Measurements from ENCODE around the gene NISCH. TPM values are rescaled to one million over a fixed set of nuclear protein-coding genes. Genes with fewer than 3 reads are reported as not detected.

NISCH gene
- total and polyA plus RNA-seq, 2 of the 8 experiments (the other 6 are each of a cell fraction or from before 2014, with no cell fraction given) = 71.2 to 71.9 TPM

DNA sequence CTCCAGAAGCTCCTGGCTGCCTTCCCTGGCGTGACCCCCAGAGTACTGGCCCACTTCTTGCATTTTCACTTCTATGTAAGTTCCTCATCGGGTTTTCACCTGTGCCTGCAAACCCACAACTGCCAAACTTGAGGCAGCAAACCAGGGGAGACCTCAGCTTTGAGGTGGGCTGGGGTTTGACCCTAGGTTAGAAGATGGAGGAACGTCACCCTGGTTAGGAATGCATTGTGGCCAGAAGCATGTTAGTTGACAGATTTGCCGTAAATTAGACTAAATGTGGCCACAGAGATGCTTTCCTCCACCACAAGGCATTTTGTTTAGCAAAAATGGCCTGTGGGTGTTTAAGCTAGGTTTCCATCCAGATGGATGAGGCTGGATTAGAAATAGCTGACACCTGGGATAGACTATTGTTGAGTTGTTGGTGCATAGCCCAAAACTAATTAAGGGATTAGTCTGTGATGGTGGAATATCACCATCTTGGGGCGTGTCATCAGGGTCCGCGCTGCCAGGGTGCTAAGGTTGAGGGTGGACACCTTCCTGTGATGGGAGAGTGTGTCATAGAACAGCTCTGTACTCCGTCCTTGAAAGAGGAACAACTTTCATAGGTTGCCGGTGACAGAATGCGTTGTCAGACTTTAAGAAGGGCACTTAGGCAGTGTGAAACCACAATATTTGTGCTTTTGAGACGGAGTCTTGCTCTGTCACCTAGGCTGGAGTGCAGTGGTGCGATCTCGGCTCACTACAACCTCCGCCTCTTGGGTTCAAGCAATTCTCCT, 3.6 kb downstream of the NISCH start:
- H3K9me3 ChIP-seq (ENCODE audit: insufficient read depth in 2 of 2, low read depth in 1 of 2, low read length in 1 of 2) = no peaks in the 10 kb centered on the region
- H3K4me1 ChIP-seq (replicated peaks in 1 of 4; ENCODE audit: control insufficient read depth in 3 of 4, insufficient read depth in 4 of 4, low read length in 3 of 4) = peaks cover 0 to 13% (median 7%) of the 10 kb centered on the region in 4 experiments; a peak in 6 of 7 replicates
- no peak overlapping the region for H4K91ac ChIP-seq (replicated peaks; ENCODE audit: insufficient read length, low read length)
- FAIRE-seq (no peak), DNase-seq (ENCODE audit: low read depth in 1 of 2, low spot score in 2 of 2) (no peak)
- WGBS, 2 experiments (ENCODE audit: extremely low coverage in 1 of 2, insufficient coverage in 1 of 2, insufficient read length in 1 of 2, insufficient replicate concordance in 2 of 2, low coverage in 1 of 2, low lambda C conversion rate in 2 of 2, missing lambda C conversion rate in 1 of 2) = 94% methylated on average over 14 of the region's 14 CpGs; no CpG with 5 or more reads in 1 of the 2 experiments
- no peak overlapping the region for H3K56ac ChIP-seq (replicated peaks; ENCODE audit: insufficient read length, low read depth, low read length)
- H4K8ac ChIP-seq (ENCODE audit: extremely low read depth, insufficient read depth, low read length) = no peak overlapping the region
- H3K14ac ChIP-seq (ENCODE audit: insufficient read length) = no peak overlapping the region
- no peak overlapping the region for H3K4ac ChIP-seq (replicated peaks; ENCODE audit: insufficient read length, low read depth, low read length)
- H3K18ac ChIP-seq (ENCODE audit: extremely low read depth, low read length) = no peak overlapping the region
- no peak overlapping the region for H2BK5ac ChIP-seq (ENCODE audit: low read depth, low read length)
- H3K36me3 ChIP-seq (ENCODE audit: control insufficient read depth in 2 of 4, insufficient read depth in 4 of 4, low read length in 3 of 4) = peaks cover 14 to 45% (median 20%) of the 10 kb centered on the region in 4 experiments
- no peak overlapping the region for H3K4me3 ChIP-seq (ENCODE audit: extremely low read depth in 1 of 4, insufficient read depth in 2 of 4, low read depth in 3 of 4, low read length in 4 of 4)
- no peaks in the 10 kb centered on the region for H3K27me3 ChIP-seq (replicated peaks in 1 of 4; ENCODE audit: control insufficient read depth in 3 of 4, extremely low read depth in 1 of 4, insufficient read depth in 3 of 4, low read length in 3 of 4)
- POLR2A ChIA-PET (ENCODE audit: partially characterized antibody) = interaction anchor here (1.4 to 2.5 kb wide), 4 partner anchors 10 to 59 kb away, joined by 4 to 7 read pairs (median 6); no protein-coding TSS in a partner anchor
- no peak overlapping the region for H2BK15ac ChIP-seq (ENCODE audit: low read length)
- H3K79me2 ChIP-seq (ENCODE audit: control insufficient read depth in 1 of 2, insufficient read depth in 2 of 2, low read length in 2 of 2) = peaks cover 0 to 31% of the 10 kb centered on the region in 2 experiments; a peak in 2 of 4 replicates
- no peak overlapping the region for H2AK5ac ChIP-seq (ENCODE audit: low read depth, low read length)
- no peak overlapping the region for H3K9ac ChIP-seq (replicated peaks in 1 of 4; ENCODE audit: extremely low read depth in 1 of 4, low read depth in 3 of 4, low read length in 3 of 4)
- H4K20me1 ChIP-seq (replicated peaks in 1 of 2; ENCODE audit: control insufficient read depth in 1 of 2, insufficient read depth in 2 of 2, low read length in 2 of 2) = no peaks in the 10 kb centered on the region
- H3K27ac ChIP-seq (ENCODE audit: low read depth, low read length) = no peak overlapping the region
- no peak overlapping the region for H2BK20ac ChIP-seq (ENCODE audit: low read length)
- H2BK12ac ChIP-seq (ENCODE audit: low read depth, low read length) = no peak overlapping the region
- CTCF ChIA-PET (ENCODE audit: partially characterized antibody) = interaction anchor here (0.7 to 5.9 kb wide), 7 partner anchors 12 to 74 kb away, joined by 3 to 45 read pairs (median 3); partner anchors contain the start of gene SEMA3G
- H3K4me2 ChIP-seq (ENCODE audit: insufficient read depth in 1 of 2, low read depth in 2 of 2, low read length in 2 of 2) = no peak overlapping the region
- H4K5ac ChIP-seq (ENCODE audit: insufficient read length, low read depth, low read length) = no peak overlapping the region
- H3K23me2 ChIP-seq (ENCODE audit: low read depth, low read length) = peaks cover 8% of the 10 kb centered on the region
- no peak overlapping the region for H3K23ac ChIP-seq (ENCODE audit: insufficient read length)
- H2BK120ac ChIP-seq (replicated peaks; ENCODE audit: low read depth, low read length) = no peak overlapping the region
- H3K79me1 ChIP-seq (ENCODE audit: low read depth, low read length) = no peaks in the 10 kb centered on the region; the same call in 1 of the 2 replicates
- no peak overlapping the region for H2AFZ ChIP-seq (ENCODE audit: low read length)
- no peak for TF ChIP-seq HDAC6 (IDR thresholded peaks at IDR 0.05; ENCODE audit: low read depth, low read length)
- TF ChIP-seq, protein P1, sequence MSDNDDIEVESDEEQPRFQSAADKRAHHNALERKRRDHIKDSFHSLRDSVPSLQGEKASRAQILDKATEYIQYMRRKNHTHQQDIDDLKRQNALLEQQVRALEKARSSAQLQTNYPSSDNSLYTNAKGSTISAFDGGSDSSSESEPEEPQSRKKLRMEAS (IDR thresholded peaks at IDR 0.05) = no peak
- no peak for TF ChIP-seq KDM5A (IDR thresholded peaks at IDR 0.05; ENCODE audit: low read length)
- TF ChIP-seq SUZ12 (IDR thresholded peaks at IDR 0.05; ENCODE audit: low read length) = no peak
- TF ChIP-seq NRF1 (IDR thresholded peaks at IDR 0.05; ENCODE audit: low read depth, low read length) = no peak
- no peak for TF ChIP-seq BACH1 (IDR thresholded peaks at IDR 0.05; ENCODE audit: low read length)
- no peak for TF ChIP-seq SP2 (IDR thresholded peaks at IDR 0.05; ENCODE audit: low read length)
- TF ChIP-seq CHD1 (IDR thresholded peaks at IDR 0.05; ENCODE audit: low read depth, low read length) = no peak
- no peak for TF ChIP-seq TEAD4 (IDR thresholded peaks at IDR 0.05; ENCODE audit: low read depth, low read length)
- TF ChIP-seq SP4 (IDR thresholded peaks at IDR 0.05; ENCODE audit: low read length) = no peak
- no peak for TF ChIP-seq PHF8 (conservative IDR thresholded peaks at IDR 0.05; ENCODE audit: low read depth, low read length)
- no peak for TF ChIP-seq JUN (IDR thresholded peaks at IDR 0.05; ENCODE audit: low read depth, low read length)
- TF ChIP-seq GTF2F1 (IDR thresholded peaks at IDR 0.05; ENCODE audit: borderline replicate concordance, low read depth, low read length) = no peak
- no peak for TF ChIP-seq SIRT6 (IDR thresholded peaks at IDR 0.05; ENCODE audit: low read length)

Data from H1 (cell line).